DMS79 (cell line): ENCODE data around the gene ELMO1.

Source experiments
- DNase-seq: peaks from one replicate; lab custom pipeline; 2025; lab: John Stamatoyannopoulos, UW

ELMO1 gene

GRCh38 chr7:36875794-36876193 lies 572.9 kb downstream of the ELMO1 start:
- DNase-seq, result no peak

GRCh38 chr7:36874041-36874440 lies 574.6 kb downstream of the ELMO1 start:
- DNase-seq, result no peak

GRCh38 chr7:36871863-36872262 lies 576.8 kb downstream of the ELMO1 start:
- no peak for DNase-seq

- DNase-seq, result no peak
Measured at GRCh38 chr7:36871355-36871738, 577.3 kb downstream of the ELMO1 start.

- DNase-seq, result no peak
Measured at GRCh38 chr7:36870625-36871354, 577.9 kb downstream of the ELMO1 start.

GRCh38 chr7:36868727-36869411 lies 579.8 kb downstream of the ELMO1 start:
- no peak for DNase-seq

GRCh38 chr7:36865019-36865418 lies 583.6 kb downstream of the ELMO1 start:
- DNase-seq, result no peak

GRCh38 chr7:36863901-36864701 lies 584.6 kb downstream of the ELMO1 start:
- DNase-seq, result no peak

- DNase-seq, result no peak
Measured at GRCh38 chr7:36862771-36863261, 585.8 kb downstream of the ELMO1 start.

GRCh38 chr7:36861656-36862055 lies 587.0 kb downstream of the ELMO1 start:
- DNase-seq, result no peak

- DNase-seq, result no peak
Measured at GRCh38 chr7:36860681-36861080, 588.0 kb downstream of the ELMO1 start.

- DNase-seq, result no peak
Measured at GRCh38 chr7:36855330-36855729, 593.3 kb downstream of the ELMO1 start.

GRCh38 chr7:36854652-36855051 lies 594.0 kb downstream of the ELMO1 start:
- DNase-seq, result no peak

- DNase-seq, result no peak
Measured at GRCh38 chr7:36852931-36853330, 595.7 kb downstream of the ELMO1 start.

- DNase-seq, result no peak
Measured at GRCh38 chr7:36852017-36852416, 596.6 kb downstream of the ELMO1 start.

- DNase-seq, result no peak
Measured at GRCh38 chr7:36851382-36851781, 597.3 kb downstream of the ELMO1 start.

- no peak for DNase-seq
Measured at GRCh38 chr7:36847946-36848345, 600.7 kb downstream of the ELMO1 start.

- DNase-seq, result no peak
Measured at GRCh38 chr7:36844374-36844773, 604.3 kb downstream of the ELMO1 start.

- no peak for DNase-seq
Measured at GRCh38 chr7:36840904-36841303, 607.8 kb downstream of the ELMO1 start.

GRCh38 chr7:36838616-36839225 lies 609.9 kb downstream of the ELMO1 start:
- DNase-seq, result no peak

- DNase-seq, result no peak
Measured at GRCh38 chr7:36831049-36831448, 617.6 kb downstream of the ELMO1 start.
